Measurements from ENCODE around the gene RBM19.

Gene RBM19

DNA sequence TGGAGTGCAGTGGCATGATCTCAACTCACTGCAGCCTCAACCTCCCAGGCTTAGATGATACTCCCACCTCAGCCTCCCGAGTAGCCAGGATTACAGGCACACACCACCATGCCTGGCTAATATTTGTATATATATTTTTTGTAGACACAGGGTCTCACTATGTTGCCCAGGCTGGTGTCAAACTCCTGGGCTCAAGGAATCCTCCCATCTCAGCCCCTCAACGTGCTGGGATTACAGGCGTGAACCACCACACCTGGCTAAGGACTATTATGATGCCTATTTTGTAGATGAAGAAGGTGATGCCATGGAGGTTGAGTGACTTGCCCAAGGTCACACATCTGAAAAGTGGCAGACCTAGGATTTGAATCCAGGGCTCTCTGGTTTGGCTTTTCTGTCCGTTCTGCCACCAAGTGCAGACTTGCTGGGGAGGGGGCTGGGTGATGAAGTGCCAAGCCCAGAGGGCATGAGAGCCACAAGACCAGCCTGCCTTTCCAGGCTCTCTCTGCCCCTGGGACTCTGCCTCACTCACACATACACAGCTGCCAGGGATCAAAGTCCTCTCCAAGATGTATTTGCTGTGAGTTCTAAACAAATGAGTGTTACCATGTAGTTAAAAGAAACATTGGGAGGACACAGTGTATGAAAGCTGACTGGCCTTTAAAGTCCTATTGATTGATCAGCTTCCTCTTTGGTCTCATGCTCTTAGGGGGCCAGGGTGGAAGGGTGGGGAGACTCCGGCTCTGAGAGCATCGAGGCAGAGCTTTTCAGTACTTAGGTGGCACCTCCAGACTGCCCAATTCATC, 21.3 kb upstream of the RBM19 start:
- DNase-seq = no peak

DNA sequence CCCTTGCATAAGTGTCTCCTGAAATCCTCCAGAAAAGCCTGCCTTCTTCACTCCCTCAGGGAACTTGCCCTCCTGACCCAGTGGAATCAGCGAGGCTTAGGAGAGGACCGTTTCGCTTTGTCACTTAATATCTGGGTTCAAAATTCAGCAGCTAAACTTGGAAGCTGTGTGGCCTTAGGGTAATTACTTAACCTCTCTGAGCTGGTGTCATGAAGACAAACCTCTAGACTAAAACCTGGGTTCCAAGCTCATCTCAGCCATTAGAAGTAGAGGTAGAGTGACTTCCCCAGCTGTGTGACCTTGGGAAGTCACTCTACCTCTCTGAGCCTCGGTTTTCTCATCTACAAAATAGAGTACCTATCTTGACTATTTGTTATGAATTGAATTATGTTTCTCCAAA, 18.3 kb upstream of the RBM19 start:
- no peak for DNase-seq

DNA sequence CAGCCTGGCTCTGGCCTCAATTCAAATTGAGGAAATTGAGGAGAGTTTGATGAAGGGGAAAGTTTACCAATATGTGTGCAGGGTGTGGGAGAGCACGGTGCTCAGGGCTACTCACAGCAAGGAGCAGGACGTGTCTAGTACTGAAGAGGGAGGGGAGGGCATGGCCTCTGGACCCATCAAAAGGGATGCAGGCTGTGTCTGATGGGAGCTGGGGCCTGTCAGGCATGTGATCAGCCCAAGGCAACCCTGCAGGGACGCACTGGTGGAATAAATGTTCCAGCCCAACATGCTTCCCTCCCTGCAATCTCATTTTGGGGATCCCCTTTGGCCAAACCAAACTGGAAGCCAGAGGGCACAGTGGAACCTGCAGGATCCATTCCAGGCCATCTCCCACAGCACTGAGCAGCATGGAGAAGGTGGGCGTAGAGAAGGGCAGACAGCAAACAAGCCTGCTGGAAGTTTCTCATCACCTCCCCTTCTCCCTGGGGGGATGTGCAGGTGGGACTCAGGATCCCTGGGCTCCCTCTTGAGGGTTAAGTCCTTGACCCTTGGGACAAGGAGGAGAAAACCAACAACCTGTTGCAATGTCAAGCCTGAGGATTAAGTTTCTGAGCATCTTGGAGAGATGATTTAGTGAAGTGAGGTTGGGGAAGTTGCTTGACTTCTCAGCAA, 17.8 kb upstream of the RBM19 start:
- no peak for DNase-seq

DNA sequence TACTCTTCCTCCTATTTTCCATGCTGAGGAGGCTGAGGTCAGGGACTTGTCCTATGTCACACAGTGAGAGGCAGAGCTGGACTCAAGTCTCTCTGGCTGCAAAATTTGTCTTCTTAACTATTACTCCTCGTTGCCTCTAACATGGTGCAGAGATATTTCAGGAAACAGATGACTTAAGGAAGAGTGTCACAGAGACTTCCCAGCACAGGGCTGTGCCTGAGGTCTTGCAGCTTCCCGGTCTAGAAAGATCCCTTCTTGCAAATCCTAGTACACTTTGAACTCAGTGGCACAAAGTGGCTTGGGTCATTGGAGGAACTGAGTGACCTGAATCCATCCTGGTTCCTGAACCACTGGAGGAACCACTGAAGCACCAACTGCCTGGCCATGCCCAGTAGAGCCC, 17.1 kb upstream of the RBM19 start:
- no peak for DNase-seq

DNA sequence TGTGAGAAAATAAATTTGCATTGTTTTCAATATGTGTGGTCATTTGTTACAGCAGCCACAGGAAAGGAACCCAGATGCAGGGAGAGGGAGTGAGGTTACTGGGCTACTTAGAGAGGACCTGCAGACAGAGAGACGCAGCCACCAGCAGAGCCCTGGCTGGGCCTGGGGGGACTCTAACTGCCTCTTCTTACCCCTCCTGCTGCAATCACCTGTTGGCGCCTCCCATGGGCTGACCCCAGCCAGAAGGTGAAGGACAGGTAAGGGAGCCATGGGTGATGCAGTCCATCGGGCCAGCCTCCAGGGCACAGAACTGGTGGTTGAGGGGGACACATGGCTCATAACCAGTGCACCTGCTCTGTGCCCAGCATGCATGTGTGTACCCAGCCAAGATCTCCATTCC, 15.8 kb upstream of the RBM19 start:
- no peak for DNase-seq

DNA sequence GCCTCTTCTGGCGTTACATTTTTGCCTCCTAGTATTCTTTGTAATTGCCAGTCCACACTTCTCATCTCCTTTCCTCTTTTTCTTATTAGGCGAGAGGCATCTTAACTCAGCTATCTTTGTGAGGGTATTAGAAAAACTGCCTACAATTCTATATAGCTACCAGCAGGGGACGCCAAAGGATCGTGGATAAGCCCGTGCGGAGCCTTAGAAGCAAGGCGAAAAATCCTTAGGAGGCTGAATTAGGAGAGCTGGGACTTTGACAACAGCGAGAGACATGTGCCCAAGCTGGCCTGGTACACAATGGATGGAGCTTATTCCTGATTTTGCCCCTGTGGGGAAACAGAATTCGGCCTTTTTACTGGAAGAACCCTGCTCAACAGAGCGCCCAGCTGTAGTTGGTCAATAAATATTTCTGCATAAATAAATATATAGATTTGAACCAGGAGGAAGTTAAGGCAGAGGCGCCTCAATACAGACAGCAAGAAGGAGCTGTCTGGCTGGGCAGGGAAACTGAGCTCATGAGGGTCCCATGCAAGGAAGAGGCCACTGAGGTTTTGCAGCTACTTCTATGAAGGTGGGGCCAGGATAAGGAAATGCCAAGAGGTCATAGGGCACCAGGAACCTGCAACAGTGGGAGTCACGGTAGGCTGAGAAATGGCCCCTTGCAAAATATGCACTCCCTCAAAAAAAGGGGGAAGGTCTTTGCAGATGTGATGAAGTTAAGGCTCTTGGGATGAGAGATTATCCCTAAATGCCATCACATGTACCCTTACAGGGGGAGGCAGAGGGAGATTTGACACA, 14.6 kb upstream of the RBM19 start:
- peak; percentile 52 for DNase-seq

DNA sequence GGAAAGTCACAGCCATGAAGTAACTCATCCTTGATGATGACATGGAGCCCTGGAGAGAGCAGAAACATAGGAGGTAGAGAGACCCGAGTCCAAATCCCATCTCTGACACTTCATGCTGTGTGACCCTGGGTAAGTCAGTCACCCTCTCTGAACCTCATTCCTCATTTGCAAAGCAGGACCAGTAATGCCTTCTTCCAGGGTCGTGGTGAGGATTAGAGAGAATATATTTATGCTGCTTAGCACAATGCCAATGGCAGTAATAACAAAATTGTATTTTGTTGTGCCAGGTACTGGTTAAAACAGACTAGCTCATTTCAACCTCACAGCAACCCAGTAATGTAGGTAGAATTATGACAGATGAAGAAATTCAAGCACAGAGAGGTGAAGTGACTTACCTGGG, 13.9 kb upstream of the RBM19 start:
- DNase-seq = no peak

DNA sequence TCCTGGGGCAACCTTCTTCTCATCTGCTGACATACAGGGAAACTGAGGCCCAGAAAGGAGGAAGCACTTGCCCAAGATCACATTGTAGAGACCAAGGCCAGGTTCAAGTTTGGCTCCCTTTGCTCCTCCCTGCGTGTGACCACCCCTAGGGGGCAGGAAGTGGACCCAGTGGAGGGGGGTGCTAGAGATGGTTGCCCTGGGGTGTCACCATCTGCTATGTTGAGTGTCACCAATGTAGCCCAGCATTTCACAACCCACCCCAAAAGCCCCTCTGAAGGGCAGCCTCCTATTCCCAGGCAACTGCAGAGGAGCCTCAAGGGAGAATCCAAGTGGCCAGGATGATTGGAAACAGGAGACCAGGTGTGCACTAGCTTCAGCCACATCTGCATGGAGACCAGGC, 12.0 kb upstream of the RBM19 start:
- no peak for DNase-seq

DNA sequence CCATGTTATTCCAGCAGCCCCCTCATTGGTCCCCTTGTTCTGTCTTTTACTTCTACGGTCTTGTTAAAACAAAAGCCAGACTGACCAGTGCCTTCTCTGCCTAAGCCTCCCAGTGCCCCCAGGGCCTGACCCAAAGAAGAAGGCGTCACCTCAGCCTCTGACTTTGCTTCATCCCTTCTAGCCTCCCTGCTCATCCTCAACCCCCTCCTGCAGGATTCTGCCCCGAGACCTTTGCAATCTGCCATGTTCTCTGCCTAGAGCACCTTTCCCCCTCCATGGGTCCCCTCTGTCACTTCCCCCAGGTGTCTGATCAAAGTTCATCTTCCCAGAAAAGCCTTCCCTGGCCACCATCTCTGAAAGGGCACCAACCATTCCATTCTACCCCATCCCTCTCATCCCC, 7.9 kb upstream of the RBM19 start:
- no peak for DNase-seq

DNA sequence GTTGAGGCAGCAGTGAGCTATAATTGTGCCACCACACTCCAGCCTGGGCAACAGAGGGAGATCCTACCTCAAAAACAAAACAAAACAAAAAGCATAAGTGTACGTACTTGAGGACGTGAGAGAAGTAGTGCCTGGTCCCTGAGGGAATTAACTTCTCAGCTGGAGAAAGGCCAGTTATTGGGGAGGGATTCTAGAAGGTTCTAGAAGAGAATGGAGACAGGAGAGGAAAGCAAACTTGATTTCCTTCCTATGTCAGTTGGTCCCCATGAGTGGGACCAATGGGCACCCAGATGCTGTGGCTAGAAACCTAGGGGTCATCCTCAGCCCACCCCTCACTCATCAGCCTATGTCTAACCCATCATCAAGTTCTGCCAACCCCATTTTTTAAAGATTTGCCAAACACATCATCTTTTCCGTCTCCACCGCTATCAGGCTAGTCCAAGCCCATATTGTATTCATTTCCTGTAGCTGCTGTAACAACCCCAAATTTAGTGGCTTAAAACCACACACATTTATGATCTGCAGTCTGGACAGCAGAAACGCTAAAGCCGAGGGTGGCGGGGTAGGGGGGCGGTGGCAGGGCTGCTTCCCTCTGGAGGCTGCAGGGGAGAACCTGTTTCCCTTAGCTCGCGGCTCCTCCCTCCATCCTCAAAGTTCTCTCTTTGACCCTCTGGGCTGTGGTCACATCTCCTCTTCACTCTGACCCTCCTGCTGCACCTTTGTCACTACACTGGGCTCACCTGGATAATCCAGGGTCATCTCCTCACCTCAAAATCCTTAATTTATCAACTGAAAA, 7.2 kb upstream of the RBM19 start:
- DNase-seq = no peak

DNA sequence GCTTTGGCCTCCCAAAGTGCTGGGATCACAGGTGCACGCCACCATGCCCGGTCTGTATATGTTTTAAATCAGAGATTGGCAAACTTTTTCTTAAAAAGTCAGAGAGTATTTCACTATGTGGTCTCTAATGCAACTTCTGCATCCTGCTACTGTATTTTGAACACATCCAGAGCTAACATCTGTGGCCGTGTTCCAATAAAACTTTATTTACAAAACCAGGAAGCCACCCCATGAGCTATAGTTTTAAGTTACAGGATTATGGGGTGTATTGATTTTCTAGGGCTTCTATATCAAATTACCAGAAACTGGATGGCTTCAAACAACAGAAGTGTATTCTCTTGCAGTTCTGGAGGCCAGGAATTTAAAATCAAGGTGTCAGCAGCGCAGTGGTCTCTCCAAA, 5.3 kb upstream of the RBM19 start:
- no peak for DNase-seq

DNA sequence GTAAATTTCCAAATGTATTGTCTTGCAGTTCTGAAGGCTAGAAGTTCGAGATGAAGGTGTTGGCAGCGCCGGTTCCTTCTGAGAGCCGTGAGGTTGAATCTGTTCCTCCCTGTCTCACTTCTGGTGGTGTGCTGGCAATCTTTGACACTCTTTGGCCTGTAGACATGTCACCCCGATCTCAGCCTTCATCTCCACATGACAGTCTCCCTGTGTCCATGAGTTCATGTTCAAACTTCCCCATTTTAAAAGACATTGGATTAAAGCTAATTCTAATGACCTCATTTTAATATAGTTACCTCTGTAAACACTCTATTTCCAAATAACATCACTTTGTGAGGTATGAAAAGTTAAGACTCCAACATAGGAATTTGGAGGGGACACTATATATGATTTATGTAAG, 4.1 kb upstream of the RBM19 start:
- no peak for DNase-seq

DNA sequence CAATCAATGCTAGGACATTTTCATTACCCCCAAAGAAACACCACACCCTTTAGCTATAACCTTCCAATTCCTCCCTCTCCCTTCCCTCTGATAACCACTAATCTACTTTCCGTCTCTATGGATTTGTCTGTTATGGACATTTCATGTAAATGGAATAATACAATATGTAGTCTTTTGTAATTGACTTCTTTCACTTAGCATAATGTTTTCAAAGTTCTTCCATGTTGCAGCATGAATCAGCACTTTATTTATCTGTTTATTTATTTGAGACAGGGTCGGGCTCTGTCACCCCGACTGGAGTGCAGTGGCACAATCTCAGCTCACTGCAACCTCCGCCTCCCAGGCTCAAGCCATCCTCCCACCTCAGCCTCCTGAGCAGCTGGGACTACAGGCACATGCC, 1.2 kb upstream of the RBM19 start:
- no peak for DNase-seq

DNA sequence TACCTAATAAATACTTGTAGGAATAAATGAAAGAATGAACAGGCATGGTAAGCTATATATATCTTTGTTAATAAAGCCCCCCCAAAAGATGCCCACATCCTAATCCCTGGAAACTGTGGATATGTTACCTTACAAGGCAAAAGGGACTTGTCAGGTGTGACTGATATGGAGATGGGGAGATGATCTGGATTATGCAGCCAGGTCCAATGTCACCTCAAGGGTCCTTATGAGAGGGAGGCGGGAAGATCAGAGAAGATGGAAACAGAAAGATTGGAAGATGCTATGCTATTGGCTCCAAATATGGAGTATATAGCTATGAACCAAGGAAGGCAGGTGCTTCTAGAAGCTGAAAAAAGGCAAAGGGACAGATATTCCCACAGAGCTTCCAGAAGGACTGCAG, 3.4 kb downstream of the RBM19 start:
- no peak for DNase-seq

DNA sequence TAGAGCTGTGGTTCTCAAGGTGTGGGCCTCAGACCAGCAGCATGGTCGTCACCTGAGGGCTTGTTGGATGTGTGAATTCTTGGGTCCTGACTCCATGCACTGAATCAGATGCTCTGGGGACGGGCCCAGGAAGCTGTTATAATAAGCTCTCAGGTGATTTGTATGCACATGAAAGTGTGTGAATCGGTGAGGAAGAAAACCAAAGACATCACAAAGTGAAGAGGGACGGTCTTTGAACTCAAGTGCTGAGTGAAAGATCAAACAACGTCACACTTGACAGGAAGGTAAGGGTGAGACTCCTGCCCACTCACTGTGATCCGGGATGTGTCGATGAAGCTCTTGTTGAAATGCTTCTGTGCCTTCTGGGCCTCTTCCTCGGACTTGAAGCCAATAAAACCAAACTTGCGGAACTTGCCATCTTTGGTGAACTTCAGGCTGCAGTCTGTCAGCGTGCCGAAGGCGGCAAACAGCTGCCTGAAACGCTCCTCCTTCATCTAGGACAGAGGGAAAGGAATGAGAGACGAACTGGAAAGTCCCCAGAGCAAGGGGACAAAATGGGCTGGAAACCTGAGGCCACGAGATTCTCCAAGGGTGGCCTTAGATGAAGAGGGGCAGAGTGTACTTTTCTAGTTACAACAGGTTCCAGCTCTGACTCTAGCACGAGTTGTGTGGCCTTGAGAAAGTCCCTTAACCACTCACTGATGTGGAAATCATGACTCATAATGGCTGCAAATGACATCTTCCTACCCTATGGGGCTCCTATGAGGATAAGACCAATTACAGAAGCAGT, 4.0 kb downstream of the RBM19 start:
- no peak for DNase-seq

DNA sequence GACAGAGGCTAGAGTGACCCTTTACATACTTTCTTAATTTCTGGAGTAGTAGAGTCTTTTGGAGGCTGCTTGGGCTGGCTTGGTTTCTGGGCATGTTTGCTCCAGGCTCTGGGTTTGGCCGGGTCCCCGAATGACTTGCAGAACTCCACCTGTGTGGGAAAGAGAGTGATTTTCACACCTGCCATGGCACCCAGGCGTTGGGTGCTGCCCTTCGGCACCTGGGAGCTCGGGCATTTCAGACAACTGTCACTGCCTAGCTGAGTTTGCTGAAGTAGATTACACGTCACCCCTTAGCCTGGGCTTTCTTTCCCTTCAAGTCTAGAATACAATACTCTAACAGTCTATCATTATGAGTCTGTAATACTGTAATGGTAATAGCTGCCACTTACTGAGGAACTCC, 6.1 kb downstream of the RBM19 start:
- no peak for DNase-seq

DNA sequence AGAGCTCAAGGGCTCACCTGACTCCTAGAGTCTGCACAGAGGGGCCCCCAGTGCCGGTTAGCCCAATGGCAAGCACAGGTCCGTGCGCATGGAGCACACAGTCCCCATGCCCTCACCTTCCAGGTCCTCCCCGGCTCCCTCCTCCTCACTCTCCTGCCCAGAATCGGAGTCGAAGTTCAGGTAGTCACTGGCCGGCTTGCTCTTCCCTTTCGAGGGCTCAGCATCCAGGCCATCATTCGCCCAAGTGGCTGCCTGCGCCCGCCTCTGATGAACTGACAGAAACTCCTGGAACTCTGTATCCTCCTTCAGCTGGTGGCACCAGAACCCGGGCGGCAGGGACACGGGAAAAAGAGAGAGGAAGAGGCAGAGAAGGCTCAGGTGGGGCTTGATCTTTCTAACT, 7.0 kb downstream of the RBM19 start:
- DNase-seq = no peak

DNA sequence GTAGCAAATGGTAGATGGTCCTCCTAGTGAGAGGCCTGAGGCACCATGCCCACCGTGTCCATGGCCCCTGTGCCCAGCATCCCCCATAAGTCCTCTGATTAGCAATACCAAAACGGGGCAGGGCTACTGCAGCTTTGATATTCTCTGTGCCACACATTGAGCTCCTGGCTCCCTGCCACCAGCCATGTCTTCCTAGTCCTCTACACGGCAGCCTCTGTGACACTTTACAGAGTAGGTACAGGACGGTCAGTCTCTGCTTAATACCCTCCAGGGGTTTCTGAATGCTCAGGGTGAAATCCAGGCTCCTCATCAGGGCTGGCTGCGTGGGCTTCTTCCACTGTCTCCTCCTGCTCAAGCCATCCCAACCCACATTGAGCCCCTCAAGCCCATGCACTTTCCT, 8.0 kb downstream of the RBM19 start:
- DNase-seq = no peak

DNA sequence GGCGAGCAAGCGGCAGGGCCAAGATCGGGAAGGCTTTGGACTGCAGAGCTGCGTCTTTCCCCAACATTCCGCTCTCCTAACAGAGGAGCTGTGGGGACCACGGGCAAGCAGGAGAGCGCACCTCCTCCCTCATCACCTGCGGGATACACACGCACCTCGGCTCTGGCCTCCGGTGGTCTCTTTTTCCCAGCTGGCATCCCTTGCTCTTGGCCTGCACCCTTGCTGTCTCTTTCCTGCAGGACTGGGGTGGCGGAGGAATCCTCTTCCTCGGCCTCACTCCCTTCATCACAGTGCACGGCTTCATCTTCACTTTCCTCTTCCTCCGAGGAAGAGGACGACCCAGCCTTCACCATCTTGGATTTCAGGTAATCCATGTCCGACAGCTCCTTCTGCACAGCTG, 8.5 kb downstream of the RBM19 start:
- DNase-seq = no peak

DNA sequence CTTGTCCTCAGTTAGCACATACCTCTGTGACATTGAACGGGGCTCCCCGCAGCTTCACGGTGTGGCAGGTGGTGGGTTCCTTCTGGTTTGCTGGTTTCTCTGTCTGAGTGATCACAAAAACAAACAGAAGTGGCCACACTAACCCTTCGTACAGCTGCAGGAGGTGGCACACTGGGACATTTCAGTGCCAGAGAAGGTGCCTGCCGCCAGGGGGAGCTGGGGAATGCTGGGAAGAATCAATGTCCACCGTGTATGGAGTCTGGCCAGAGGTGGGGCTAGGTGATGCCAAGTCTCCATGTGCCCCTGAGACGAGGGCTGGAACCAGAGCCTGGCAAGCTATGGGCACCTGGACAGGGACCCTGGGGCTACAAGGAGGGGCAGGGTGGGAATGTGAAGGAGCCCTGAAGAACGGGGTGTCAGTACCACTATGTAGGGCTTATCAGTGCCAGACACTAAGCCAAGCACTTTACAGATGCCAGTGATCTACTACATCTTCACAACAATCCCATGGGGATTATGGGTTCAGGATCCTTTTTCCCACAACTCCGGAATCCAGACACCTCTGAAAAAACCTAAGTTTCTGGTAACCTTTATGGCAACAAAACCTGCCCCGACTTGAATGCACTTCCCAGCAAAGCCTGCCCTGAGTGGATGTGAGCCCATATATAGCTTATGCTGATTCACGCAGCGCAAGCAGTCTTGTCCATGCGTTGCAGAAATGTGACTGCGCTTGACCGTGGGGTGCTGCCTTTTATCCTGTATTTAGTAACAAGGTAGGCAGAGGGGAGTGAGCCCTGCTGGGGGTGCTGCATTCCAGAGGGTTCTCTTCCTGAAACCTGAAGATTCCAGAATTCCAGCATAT, 10.8 kb downstream of the RBM19 start:
- DNase-seq = no peak

DNA sequence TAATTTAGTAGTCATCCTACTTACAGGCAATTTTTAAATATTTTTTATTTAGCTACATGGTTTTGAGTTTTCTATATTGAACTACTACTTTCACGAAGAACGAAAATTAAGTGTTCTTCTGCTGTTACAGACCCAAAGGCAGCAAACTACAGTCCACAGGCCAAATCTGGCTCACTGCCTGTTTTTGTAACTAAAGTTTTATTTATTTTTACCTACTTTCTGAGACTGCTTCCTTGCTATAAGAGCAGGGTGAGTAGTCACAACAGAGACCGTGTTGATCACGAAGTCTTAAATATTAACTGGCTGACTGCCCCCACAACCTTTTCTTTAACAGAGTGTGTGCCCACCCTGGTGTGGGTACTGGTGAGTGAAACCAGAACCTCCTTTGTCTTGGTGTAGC, 11.6 kb downstream of the RBM19 start:
- no peak for DNase-seq
